ENCODE results near the gene SGK1.
"Not testable (repeated sequence)": the region's sequence is repeated elsewhere in the genome, so short reads cannot be mapped to it uniquely, and the experiment has no call there.

Gene SGK1

DNA sequence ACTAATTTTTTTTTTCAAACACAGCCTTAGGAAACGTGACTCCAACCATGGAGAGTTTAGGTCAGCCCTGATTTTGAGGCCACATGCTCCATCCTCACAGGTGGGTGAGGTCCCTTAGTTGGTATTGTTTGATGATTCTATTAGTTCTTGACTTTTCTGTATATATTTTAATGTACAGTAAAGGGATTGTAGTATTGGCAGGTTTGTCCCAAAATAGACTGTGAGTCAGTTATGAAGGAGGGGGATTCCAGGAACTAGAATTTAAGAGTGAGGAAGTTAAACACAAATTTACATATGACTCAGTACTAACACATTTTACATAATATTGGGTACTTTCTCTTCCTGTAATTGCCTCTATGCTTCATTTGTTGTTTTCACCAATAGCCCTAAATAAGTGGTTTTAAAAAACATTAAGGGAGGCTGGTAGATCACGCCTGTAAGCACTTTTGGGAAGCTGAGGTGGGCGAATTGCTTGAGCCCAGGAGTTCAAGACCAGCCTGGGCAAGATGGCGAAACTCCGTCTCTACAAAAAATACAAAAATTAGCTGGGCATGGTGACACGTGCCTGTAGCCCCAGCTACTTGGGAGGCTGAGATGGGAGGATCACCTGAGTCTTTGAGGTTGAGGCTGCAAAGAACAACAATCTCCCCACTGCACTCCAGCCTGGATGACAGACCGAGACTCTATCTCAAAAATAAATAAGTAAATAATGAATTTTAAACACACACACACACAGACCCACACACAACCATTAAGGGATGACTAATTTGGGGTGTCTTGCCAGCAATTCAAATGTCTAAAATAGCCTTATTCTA is 81.8 kb downstream of the SGK1 start:
- no peak overlapping the region for H3K4me3 ChIP-seq (ENCODE audit: low read depth, low read length)
- TF ChIP-seq, protein P1, sequence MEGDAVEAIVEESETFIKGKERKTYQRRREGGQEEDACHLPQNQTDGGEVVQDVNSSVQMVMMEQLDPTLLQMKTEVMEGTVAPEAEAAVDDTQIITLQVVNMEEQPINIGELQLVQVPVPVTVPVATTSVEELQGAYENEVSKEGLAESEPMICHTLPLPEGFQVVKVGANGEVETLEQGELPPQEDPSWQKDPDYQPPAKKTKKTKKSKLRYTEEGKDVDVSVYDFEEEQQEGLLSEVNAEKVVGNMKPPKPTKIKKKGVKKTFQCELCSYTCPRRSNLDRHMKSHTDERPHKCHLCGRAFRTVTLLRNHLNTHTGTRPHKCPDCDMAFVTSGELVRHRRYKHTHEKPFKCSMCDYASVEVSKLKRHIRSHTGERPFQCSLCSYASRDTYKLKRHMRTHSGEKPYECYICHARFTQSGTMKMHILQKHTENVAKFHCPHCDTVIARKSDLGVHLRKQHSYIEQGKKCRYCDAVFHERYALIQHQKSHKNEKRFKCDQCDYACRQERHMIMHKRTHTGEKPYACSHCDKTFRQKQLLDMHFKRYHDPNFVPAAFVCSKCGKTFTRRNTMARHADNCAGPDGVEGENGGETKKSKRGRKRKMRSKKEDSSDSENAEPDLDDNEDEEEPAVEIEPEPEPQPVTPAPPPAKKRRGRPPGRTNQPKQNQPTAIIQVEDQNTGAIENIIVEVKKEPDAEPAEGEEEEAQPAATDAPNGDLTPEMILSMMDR (conservative IDR thresholded peaks at IDR 0.05; ENCODE audit: low read depth, low read length): no peak
- DNase-seq (ENCODE audit: low read depth): peak; percentile 77

DNA sequence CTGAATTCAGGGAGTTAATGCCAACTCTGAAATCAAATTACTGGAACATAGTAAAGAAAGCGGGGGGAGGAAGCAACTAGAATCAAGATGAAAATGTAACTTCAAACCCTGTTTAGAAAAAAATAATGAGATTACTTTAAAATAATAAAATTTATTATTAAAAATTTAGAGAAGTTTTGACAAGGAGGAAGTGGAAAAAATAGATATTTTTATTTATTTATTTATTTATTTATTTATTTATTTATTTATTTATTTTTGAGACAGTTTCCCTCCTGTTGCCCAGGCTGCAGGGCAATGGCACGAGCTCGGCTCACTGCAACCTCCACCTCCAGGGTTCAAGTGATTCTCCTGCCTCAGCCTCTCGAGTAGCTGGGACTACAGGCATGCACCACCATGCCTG is 82.6 kb downstream of the SGK1 start:
- DNase-seq (ENCODE audit: low read depth); H3K4me3 ChIP-seq (ENCODE audit: low read depth, low read length): not testable (repeated sequence)

DNA sequence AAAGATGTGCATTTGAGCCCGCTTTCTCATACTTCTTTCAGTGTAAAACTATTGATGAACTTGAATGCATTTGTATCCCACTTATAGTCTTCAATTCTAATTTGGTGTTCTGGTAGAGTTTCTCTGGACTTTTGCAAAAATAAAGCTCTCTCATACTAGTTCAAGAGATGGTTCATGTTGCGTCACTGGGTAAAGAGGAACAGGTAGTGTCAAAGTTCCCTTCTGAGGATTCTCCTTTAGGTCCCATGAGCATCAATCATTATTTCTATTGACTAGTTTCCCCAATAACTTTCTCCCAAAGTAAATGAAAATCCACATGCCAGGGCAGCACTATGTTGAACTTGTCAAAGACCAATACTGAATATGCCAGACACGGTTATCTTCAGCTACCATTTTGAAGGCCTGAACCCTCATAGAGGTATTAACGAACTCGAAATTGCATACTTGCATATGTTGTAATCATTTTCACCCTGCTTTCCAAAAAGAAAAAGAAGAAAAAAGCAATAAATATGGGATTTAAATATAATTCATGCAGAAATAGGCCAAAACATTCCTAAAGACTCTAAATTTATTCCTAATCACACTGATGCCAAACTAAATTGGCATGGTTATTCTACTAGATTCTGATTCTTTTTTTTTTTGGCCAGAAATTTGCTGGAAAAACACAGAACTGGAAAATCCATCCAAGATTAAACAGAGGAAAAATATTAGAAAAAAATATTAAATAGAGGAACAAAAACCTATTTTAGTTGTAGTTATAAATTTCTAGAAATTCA is 84.5 kb downstream of the SGK1 start:
- TF ChIP-seq, protein P1 (conservative IDR thresholded peaks at IDR 0.05; ENCODE audit: low read depth, low read length): no peak
- no peak overlapping the region for H3K4me3 ChIP-seq (ENCODE audit: low read depth, low read length)
- no peak for DNase-seq (ENCODE audit: low read depth)

DNA sequence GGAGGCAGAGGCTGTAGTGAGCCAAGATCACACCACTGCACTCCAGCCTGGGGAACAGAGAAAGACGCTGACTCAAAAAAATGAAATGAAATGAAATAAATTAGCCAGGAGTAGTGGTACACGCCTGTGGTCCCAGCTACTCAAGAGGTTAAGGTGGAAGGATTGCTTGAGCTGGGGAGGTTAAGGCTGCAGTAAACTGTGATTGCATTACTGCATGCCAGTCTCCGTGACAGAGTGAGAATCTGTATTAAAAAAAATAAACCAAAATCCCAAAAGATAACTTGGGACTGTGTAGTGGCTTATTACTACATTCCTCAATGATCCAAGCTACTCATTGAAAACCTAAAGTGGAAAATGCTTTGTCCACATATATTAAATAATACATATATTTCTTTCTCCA is 87.0 kb downstream of the SGK1 start:
- DNase-seq (ENCODE audit: low read depth): peak; percentile 33
- TF ChIP-seq, protein P1 (conservative IDR thresholded peaks at IDR 0.05; ENCODE audit: low read depth, low read length): no peak
- H3K4me3 ChIP-seq (ENCODE audit: low read depth, low read length): no peak overlapping the region

DNA sequence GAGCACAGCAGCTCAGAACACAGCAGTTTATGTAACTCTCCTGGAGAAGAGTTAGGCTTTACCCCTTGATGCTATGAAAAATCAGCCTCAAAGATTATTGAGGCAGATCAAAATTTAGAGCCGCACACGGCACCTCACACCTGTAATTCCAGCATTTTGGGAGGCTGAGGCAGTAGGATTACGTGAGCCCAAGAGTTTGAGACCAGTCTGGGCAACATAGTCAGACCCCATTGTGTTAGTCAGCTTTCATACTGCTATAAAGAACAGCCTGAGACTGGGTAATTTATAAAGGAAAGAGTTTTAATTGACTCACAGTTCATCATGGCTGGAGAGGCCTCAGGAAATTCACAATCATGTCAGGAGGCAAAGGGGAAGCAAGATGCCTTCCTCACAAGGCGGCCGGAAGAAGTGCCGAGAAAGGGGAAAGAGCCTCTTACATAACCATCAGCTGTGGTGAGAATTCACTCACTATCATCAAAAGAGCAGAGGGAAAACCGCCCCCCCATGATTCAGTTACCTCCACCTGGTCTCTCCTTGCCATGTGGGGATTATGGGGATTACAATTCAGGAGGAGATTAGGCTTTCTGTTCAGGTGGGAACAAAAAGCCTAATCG is 87.7 kb downstream of the SGK1 start:
- H3K4me3 ChIP-seq (ENCODE audit: low read depth, low read length): no peak overlapping the region
- TF ChIP-seq, protein P1 (conservative IDR thresholded peaks at IDR 0.05; ENCODE audit: low read depth, low read length): no peak
- no peak for DNase-seq (ENCODE audit: low read depth)

DNA sequence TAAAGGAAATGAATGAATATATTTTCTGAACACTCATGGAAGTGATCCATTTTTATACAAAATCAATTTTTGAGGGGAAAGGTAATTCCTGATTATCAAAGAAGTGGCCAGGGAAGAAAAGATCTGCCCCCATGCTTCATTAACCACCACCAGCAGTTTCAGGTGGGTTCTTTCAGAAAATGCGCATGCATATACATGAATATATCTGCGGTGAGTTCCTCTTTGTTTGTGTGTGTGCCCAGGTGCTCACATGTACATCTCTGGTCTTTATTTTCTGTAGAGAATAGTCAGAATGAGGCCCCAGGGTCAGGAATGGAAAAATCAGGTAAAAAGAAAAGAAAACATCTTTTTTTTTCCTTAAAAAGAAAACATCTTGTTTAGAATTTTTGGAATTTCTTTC is 88.4 kb downstream of the SGK1 start:
- TF ChIP-seq, protein P1 (conservative IDR thresholded peaks at IDR 0.05; ENCODE audit: low read depth, low read length): no peak
- DNase-seq (ENCODE audit: low read depth): no peak
- H3K4me3 ChIP-seq (ENCODE audit: low read depth, low read length): no peak overlapping the region

DNA sequence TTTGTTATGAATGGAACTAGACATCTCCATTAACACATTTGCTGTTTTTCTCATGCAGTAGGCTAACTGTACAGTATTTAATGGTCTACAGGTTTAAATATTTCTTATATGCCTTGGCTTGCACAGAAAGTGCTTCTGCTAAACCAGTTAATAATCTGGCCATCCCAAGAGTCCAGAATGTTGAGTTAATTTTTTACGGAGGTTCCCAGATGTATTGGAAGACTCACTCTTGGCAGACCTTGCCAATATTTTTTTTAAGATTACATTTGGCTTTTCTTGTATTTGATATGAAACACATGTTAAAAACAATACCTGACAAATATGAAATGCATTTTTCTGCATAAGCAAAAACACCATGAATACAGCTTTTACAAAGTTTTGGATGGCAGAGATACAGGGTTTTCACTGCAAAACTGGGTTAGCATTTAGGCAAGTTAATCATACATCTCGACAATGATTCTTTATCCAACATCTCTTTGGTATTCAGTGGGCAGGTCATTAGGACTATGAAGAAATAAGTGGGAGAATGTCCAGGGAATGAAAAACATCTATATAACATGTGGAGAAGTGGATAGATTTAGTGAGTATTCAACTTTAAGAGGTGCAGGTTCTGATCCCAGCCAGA is 94.0 kb downstream of the SGK1 start:
- no peak for DNase-seq (ENCODE audit: low read depth)
- no peak overlapping the region for H3K4me3 ChIP-seq (ENCODE audit: low read depth, low read length)
- TF ChIP-seq, protein P1 (conservative IDR thresholded peaks at IDR 0.05; ENCODE audit: low read depth, low read length): no peak
